Brain microvascular endothelial cell (primary cell): ENCODE results near the gene HSD3B7.
"Not testable (repeated sequence)": the region's sequence is repeated elsewhere in the genome, so short reads cannot be mapped to it uniquely, and the experiment has no call there.

ENCODE experiments used
- DNase-seq: peaks from one replicate; pipeline ENCODE4 v3.0.0-alpha.2; 2020
- H3K27ac ChIP-seq: fragments of 250-450 bp; sonication (Bioruptor Pico); 2 replicates; pipeline ENCODE4 v1.5.1; 2020; ENCODE audit warnings: mild to moderate bottlenecking, moderate library complexity
- H3K27me3 ChIP-seq: fragments of 250-450 bp; sonication (Bioruptor Pico); replicated peaks from 2 replicates; pipeline ENCODE4 v1.5.1; 2020; ENCODE audit warnings: mild to moderate bottlenecking
- H3K36me3 ChIP-seq: fragments of 250-450 bp; sonication (Bioruptor Pico); replicated peaks from 2 replicates; pipeline ENCODE4 v1.5.1; 2020; ENCODE audit warnings: mild to moderate bottlenecking
- H3K4me3 ChIP-seq: 2 replicates; pipeline ENCODE4 v1.5.1; 2011; ENCODE audit warnings: low read depth, mild to moderate bottlenecking, control low read depth, low read length, moderate library complexity
- in situ Hi-C: cut with HindIII; loops from 2 replicates; pipeline ENCODE4 v1.10.0; 2017; ENCODE audit warnings: low sequenced_read_pairs, low pct_ligation_motif_present
- TF ChIP-seq, protein P1 (sequence below): IDR thresholded peaks from 2 replicates; pipeline ENCODE4 v1.5.1; 2011; ENCODE audit warnings: low read depth, mild to moderate bottlenecking, moderate library complexity, low read length, control low read depth, inconsistent platforms; ENCODE audit errors: missing control alignments

HSD3B7 gene

DNA sequence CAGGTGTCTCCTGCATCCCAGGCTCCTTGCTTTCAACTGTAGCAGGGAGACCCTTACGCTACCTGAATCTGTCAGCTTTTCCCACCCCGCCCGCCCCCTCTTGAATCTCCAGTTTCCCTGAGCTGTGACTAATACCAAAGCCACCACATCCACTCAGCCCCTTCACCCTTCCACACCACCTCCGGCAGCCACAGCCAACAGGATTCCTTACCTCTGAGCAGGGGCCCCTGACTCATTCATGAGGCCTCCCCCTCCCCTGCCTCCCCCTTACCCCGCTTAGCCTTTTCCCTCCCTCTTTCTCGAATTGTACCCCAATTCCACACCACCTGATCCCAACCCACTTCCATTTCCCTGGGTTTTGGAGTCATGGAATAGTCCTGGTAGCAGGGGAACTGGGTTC, 23.1 kb downstream of the HSD3B7 start:
- no peaks in the 10 kb centered on the region for H3K36me3 ChIP-seq
- TF ChIP-seq, protein P1, sequence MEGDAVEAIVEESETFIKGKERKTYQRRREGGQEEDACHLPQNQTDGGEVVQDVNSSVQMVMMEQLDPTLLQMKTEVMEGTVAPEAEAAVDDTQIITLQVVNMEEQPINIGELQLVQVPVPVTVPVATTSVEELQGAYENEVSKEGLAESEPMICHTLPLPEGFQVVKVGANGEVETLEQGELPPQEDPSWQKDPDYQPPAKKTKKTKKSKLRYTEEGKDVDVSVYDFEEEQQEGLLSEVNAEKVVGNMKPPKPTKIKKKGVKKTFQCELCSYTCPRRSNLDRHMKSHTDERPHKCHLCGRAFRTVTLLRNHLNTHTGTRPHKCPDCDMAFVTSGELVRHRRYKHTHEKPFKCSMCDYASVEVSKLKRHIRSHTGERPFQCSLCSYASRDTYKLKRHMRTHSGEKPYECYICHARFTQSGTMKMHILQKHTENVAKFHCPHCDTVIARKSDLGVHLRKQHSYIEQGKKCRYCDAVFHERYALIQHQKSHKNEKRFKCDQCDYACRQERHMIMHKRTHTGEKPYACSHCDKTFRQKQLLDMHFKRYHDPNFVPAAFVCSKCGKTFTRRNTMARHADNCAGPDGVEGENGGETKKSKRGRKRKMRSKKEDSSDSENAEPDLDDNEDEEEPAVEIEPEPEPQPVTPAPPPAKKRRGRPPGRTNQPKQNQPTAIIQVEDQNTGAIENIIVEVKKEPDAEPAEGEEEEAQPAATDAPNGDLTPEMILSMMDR: no peak
- DNase-seq: peak; percentile 78
- H3K27me3 ChIP-seq: peaks cover 4% of the 10 kb centered on the region
- H3K27ac ChIP-seq: no peak overlapping the region
- H3K4me3 ChIP-seq: no peak overlapping the region
- in situ Hi-C loops: no loop called here

DNA sequence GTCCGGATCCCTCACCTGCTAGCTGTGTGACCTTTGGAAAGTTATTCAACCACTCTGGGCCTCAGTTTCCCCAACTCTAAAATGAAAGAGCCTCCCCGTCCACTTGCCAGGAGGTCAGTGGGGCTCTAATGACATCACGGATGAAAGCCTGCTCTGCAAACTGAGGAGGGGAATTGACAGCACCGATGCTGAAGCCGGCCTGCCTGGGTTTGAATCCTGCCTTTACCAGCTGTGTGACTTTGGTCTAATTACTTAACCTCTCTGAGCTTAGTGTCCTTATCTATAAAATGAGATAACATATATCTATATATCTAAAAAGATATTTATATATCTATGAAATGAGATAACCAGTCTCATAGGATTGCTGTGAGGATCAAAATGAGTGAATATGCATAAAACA, 23.5 kb downstream of the HSD3B7 start:
- Histone ChIP-seq H3K27me3 (peaks cover 4% of the 10 kb centered on the region), H3K27ac (no peak overlapping the region), H3K36me3 (no peaks in the 10 kb centered on the region), H3K4me3 (no peak overlapping the region)
- in situ Hi-C loops: no loop called here
- no peak for DNase-seq
- TF ChIP-seq, protein P1: no peak

DNA sequence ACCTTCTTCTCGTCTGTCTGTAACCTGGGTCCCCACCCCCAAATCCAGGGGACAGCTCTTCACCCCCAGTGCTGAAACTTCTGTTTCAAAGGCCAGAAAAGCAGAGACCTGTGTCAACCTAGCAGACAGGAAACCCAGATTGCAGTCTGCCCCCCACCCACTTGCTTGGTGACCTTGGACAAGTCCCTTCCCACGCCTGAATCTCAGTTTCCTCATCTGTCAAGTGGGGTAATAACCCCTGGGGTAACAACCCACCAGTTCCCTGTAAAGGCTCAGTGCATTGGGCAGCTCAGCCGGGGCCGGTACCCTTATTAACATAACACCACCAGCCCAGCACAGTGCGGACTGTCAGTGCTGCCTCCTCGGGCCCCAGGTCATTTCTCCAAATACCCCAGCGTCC, 24.1 kb downstream of the HSD3B7 start:
- H3K27me3 ChIP-seq: peaks cover 4% of the 10 kb centered on the region
- DNase-seq: no peak
- in situ Hi-C loops: no loop called here
- no peak overlapping the region for H3K27ac ChIP-seq
- no peak overlapping the region for H3K4me3 ChIP-seq
- H3K36me3 ChIP-seq: no peaks in the 10 kb centered on the region
- TF ChIP-seq, protein P1: no peak

DNA sequence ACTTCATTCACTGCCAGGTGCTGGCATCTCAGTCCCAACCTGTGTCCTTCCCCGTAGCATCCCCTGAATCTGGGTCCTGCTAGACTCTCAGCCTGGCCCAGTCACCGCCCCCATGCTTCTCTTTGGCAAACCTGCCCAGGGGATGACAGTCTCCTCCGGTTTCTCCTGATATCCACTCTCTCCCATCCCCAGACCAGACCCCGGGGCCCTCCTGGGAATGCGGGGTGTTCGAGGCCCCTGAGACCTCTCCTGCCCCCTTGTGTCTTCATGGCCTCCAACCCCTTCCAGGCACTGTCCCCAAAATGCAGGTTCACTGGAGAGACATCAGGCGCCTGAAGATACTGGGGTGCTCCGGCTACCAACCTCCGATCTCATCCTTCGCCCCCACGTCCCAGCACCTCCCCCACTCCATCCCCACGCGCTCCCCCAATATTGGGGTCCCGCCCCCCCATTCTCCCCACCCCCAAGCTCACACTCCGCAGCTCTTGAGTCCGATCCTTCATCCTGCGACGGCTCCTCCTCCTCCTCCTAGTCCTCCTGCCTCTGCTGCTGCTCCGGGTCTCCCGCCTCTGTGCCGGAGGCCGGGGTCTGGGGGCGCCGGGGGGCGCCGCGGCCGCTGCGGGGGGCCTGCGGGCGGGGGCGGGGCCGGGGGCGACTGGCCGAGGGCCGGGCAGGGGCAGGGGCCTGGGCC, 25.0 kb downstream of the HSD3B7 start:
- in situ Hi-C loops: no loop called here
- no peak for DNase-seq
- H3K27ac ChIP-seq: no peak overlapping the region

DNA sequence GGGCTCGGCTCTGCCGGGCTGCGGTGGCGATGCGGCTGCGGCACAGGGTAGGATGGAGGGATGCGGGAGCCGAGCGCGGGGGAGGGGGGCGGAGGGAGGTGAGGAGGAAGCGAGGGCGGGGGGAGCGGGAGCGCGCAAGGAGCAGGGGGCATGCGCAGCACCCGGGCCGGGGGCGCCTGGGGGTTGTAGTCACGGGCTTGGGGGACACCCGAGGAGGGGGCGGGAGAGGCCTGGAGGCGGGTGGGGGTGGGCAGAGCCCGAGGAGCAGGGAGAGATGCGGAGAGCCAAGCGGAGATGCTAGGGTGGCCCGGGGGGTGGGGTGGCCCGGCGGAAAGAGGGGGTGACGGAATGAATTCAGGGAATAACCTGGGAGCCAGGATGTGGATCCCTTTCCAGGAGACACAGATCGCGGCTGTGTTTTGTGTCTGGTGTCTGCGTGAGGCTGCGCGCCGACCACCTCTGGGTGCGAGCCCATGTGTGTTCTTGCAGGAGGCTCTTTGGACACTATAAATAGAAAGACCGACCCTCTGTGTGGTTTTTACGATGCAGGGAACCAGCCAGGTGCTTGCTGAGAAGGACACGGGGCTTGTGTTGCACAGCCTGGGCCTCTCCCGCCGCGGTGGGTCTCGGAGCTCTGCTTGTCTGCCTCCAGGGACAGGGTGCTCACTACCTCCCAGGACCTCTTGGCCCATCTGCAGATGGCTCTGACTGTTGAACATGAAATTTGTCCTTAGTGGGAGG, 25.7 kb downstream of the HSD3B7 start, which contains the start of gene STX1B:
TSS of gene STX1B (minus strand) at position 54 of the 741 bp plus-strand sequence. CDS start 242 bp downstream, outside the sequence.
- in situ Hi-C loops: no loop called here
- H3K4me3 ChIP-seq: peak within 1 kb of the TSS; percentile 47
- DNase-seq: no peak
- no peaks in the 10 kb centered on the region for H3K36me3 ChIP-seq
- TF ChIP-seq, protein P1: no peak
- no peak within 1 kb of the TSS for H3K27ac ChIP-seq
- peaks cover 4% of the 10 kb centered on the region for H3K27me3 ChIP-seq

More for the DNA sequence above, 25.0 kb downstream of the HSD3B7 start:
- Histone ChIP-seq H3K27me3 (peaks cover 4% of the 10 kb centered on the region), H3K4me3 (peak overlapping the region; percentile 47), H3K36me3 (no peaks in the 10 kb centered on the region)
- TF ChIP-seq, protein P1: peak; percentile 17

DNA sequence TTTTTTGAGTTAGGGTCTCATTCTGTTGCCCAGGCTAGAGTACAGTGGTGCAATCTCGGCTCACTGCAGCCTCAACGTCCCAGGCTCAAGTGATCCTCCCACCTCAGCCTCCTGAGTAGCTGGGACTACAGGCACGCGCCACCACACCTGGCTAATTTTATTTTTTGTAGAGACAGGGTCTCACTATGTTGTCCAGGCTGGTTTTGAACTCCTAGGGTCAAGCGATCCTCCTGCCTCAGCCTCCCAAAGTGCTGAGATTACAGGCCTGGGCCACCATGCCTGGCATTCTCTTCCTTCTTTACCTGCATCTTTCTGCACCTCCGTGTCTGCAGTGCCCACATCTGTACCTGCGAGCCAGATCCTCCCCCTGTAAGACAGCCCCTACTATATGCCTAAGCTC, 26.8 kb downstream of the HSD3B7 start:
- H3K36me3 ChIP-seq, DNase-seq, in situ Hi-C loops, H3K27ac ChIP-seq, H3K27me3 ChIP-seq, H3K4me3 ChIP-seq: not testable (repeated sequence)

DNA sequence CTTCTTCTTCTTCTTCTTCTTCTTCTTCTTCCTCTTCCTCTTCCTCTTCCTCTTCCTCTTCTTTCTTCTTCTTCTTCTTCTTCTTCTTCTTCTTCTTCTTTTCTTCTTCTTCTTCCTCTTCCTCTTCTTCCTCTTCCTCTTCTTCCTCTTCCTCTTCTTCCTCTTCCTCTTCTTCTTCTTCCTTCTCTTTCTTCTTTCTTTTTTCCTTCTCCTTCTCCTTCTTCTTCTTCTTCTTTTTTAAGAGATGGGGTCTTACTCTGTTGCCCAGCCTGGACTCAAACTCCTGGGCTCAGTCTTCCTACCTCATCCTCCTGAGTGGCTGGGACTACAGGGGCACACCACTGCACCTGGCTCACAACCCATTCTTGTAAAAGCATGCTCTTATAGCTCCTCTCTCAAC, 28.3 kb downstream of the HSD3B7 start:
- H3K4me3 ChIP-seq, H3K27ac ChIP-seq, H3K36me3 ChIP-seq, in situ Hi-C loops, H3K27me3 ChIP-seq, DNase-seq: not testable (repeated sequence)
